ENCODE data around the gene PIPOX. TPM values are rescaled to one million over a fixed set of nuclear protein-coding genes. Genes with fewer than 3 reads are reported as not detected.

PIPOX gene
- total and polyA plus RNA-seq, 2 donors (not counting 3 experiments of a cell fraction or from before 2014, with no cell fraction given) = 0.62 to 2.5 TPM

DNA sequence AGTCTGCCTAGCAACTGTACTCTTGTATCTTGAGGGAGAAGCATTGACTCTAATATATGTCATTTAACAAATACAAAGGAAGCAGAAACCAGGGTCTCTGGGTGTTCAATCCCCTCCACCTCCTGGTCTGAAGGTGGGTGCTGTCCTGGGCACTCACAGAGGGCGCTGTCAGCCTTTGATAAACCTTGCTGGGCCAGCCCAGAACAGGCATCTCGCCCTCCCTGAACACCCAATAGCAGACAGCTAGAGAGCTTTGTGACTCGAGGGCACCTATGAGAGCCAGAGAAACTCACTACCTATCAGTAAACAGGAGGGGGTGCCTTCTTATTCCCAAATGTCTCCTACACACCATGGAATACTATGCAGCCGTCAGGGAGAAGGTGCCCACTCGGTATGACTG is 6.4 kb upstream of the PIPOX start:
- no peak overlapping the region for H3K9ac ChIP-seq (replicated peaks; ENCODE audit: extremely low read depth, insufficient read depth, low read length)
- no peak overlapping the region for H3K4me2 ChIP-seq (ENCODE audit: insufficient read depth, low read length)
- H3K9me1 ChIP-seq (replicated peaks; ENCODE audit: control insufficient read depth, extremely low read depth, insufficient read depth, low read length) = no peaks in the 10 kb centered on the region
- FAIRE-seq (no peak), DNase-seq (ENCODE audit: low read depth, low spot score) (no peak)
- BruUV-seq (replicated peaks) = no TSS peak
- no peak overlapping the region for H2AFZ ChIP-seq (ENCODE audit: low read depth, low read length)
- no peaks in the 10 kb centered on the region for H4K20me1 ChIP-seq (replicated peaks; ENCODE audit: control insufficient read depth, extremely low read depth, insufficient read depth, low read length)
- ChIA-PET POLR2A (no interaction called here), CTCF (interaction anchor here (0.7 kb wide), 1 partner anchor 81 kb away, joined by 3 read pairs; no protein-coding TSS in a partner anchor)
- TF ChIP-seq FOS (IDR thresholded peaks at IDR 0.05; ENCODE audit: borderline replicate concordance, insufficient read depth, low read length) (no peak), EZH2 (IDR thresholded peaks at IDR 0.05; ENCODE audit: borderline replicate concordance, low read depth, low read length, severe bottlenecking) (no peak), POLR2A (IDR thresholded peaks at IDR 0.05; ENCODE audit: low read depth, low read length) (no peak), JUN (IDR thresholded peaks at IDR 0.05; ENCODE audit: borderline replicate concordance, insufficient read depth, insufficient read length, low read depth) (no peak), POLR2AphosphoS5 (IDR thresholded peaks at IDR 0.05; ENCODE audit: insufficient read depth, low read depth, low read length) (no peak), GATA2 (IDR thresholded peaks at IDR 0.05; ENCODE audit: insufficient read depth, insufficient read length, low read depth, low read length) (no peak), MYC (IDR thresholded peaks at IDR 0.05; ENCODE audit: low read depth, low read length) (no peak)
- TF ChIP-seq, protein P1, sequence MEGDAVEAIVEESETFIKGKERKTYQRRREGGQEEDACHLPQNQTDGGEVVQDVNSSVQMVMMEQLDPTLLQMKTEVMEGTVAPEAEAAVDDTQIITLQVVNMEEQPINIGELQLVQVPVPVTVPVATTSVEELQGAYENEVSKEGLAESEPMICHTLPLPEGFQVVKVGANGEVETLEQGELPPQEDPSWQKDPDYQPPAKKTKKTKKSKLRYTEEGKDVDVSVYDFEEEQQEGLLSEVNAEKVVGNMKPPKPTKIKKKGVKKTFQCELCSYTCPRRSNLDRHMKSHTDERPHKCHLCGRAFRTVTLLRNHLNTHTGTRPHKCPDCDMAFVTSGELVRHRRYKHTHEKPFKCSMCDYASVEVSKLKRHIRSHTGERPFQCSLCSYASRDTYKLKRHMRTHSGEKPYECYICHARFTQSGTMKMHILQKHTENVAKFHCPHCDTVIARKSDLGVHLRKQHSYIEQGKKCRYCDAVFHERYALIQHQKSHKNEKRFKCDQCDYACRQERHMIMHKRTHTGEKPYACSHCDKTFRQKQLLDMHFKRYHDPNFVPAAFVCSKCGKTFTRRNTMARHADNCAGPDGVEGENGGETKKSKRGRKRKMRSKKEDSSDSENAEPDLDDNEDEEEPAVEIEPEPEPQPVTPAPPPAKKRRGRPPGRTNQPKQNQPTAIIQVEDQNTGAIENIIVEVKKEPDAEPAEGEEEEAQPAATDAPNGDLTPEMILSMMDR (IDR thresholded peaks at IDR 0.05; ENCODE audit: extremely low read depth in 1 of 2, insufficient read depth in 1 of 2, low read depth in 1 of 2, low read length in 2 of 2) = no peak
- TF ChIP-seq, protein P2, sequence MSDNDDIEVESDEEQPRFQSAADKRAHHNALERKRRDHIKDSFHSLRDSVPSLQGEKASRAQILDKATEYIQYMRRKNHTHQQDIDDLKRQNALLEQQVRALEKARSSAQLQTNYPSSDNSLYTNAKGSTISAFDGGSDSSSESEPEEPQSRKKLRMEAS (IDR thresholded peaks at IDR 0.05; ENCODE audit: insufficient read depth, insufficient read length) = no peak
- no peak overlapping the region for H3K27ac ChIP-seq (ENCODE audit: insufficient read depth, low read depth, low read length)
- H3K79me2 ChIP-seq (ENCODE audit: control insufficient read depth, insufficient read depth, low read length) = no peaks in the 10 kb centered on the region
- dilution Hi-C loops (cut with MboI; ENCODE audit: extremely low pct_ligation_motif_present, low sequenced_read_pairs) (no loop called here), intact Hi-C loops (cut with micrococcal nuclease) (no loop called here)
- no peaks in the 10 kb centered on the region for H3K36me3 ChIP-seq (ENCODE audit: control insufficient read depth in 2 of 2, extremely low read depth in 1 of 2, insufficient read depth in 2 of 2, low read length in 2 of 2)
- no peaks in the 10 kb centered on the region for H3K4me1 ChIP-seq (ENCODE audit: control insufficient read depth, extremely low read depth, insufficient read depth, low read length)
- H3K4me3 ChIP-seq (replicated peaks in 1 of 3; ENCODE audit: insufficient read depth in 1 of 3, low read depth in 1 of 3, low read length in 3 of 3) = no peak overlapping the region
- H3K27me3 ChIP-seq (ENCODE audit: control insufficient read depth in 2 of 2, insufficient read depth in 2 of 2, low read length in 2 of 2) = peaks cover 50 to 59% of the 10 kb centered on the region in 2 experiments
- H3K9me3 ChIP-seq (replicated peaks; ENCODE audit: control insufficient read depth, insufficient read depth, low read length) = peaks cover 2% of the 10 kb centered on the region
